WI38 (cell line): ENCODE measurements around the gene IKZF1.

Experiments used
- H3K4me3 ChIP-seq: 2 replicates; pipeline ENCODE4 v1.5.1; 2011; ENCODE audit warnings: low read depth, mild to moderate bottlenecking, control low read depth, low read length
- CTCF ChIP-seq: IDR thresholded peaks from 2 replicates; pipeline ENCODE4 v1.5.1; 2012; ENCODE audit warnings: low read depth, mild to moderate bottlenecking, control low read depth, low read length

Gene IKZF1

GRCh38 chr7:50304911-50305582 lies 531 bp downstream of the IKZF1 start:
- TF ChIP-seq CTCF = no peak
- no peak overlapping the region for H3K4me3 ChIP-seq

DNA sequence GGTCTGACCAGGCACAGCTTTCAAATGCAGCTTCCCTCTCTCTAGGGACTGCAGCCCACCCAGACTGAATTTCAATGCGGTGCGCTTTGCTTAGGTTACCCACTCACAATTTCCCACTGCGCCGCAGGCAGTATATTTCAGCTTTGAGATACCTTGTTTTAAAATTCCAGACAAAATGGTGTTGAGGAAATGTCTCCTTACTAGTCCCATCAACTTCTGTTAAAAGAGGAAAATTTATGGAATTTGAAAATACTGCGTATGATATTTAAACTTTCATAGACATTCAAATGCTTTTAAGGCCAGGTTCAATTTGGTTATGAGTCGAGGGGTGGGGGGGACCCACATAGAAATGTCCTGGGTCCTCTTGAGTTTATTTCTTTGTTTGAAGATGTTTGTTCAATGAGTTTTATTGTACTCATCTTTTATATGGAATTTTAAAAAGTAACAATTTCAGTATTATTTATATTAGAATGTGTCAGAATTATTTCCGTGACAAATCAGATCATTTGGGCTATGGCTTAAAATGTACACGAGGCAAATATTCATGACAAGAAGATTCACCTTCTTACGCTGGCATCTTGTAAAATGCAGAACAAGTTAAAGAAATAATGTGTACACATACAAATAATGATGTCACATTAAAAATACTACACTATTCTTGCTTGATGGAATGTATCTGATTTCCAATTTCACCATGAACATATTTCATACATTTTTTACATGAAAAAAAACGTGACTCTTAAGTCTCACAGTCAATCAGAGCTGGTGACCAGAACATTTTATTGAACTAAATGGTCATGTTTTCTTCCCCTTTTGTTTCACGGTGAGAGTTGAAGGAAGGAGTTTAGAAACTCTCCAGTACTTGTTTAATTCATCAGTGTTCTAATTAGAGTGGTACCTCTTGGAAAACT lies 1.3 kb downstream of the IKZF1 start:
- H3K4me3 ChIP-seq = no peak overlapping the region
- no peak for TF ChIP-seq CTCF

DNA sequence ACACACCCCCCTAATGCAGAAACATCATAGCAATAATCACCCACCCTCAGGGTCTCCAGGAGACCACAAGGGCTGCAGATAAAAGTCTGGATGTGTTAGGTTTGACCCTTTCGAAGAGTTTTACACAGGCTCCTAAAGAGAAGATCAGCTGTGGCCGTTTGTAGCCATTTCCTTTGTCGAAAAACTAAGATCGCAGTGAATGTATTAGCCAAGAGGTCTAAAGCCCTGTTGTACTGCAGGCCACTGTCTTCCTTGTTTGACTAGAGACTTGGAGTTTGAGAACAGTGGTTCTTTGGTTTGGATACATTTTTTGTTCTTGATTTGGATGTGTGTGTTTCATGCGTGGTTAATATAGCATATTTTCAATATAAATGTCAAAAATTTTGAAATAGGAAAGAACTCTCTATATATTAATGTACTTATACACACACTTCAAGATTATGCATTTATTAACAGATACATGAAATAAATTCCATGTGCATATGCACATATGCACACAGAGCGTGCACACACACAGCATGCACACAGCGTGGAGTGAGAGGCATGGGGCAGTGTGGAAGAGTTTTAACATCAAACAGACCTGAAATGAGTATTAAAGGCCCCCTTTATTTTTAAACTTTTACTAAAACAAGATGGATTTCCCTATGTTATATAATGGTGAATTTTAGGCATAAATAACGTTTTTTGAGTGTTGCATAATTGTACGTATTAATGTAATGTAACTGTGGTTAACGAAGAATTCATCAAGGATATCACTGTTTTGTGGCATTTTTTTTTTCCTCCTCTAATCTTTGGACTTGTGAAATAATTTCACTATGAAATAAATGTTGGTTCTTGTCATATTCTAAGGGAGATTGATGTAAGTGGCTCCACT lies 2.2 kb downstream of the IKZF1 start:
- no peak overlapping the region for H3K4me3 ChIP-seq
- TF ChIP-seq CTCF = no peak

DNA sequence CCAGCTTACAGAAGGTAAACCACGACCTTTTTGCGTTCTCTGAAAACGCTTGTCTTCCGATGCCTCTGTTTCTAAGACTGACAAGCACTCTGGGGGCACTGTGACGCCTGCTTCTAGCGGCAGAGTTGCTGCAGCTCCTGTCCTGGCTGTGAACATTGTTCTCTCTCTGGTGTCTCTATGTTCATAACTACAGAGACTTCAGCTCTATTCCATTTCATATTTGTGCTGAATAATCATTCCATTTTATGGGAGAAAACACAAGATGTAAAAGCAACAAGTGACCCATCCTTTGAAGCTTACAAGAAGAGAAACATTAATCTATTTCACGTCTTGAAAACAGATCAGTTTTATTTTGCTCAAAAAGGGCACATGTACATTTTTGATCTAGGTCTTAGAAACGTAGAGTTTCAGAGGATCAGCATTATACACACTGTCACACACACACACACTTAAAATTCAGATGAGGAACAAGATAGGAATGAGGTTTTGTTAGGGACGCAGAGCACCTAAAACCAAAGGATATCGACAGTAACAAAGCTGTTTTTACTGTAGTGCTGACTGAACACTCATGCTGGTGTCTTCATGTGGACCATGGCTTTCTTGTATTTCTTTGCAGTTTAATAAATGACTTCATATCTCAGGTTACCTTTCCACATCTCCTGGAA lies 3.0 kb downstream of the IKZF1 start:
- no peak for TF ChIP-seq CTCF
- H3K4me3 ChIP-seq = no peak overlapping the region

DNA sequence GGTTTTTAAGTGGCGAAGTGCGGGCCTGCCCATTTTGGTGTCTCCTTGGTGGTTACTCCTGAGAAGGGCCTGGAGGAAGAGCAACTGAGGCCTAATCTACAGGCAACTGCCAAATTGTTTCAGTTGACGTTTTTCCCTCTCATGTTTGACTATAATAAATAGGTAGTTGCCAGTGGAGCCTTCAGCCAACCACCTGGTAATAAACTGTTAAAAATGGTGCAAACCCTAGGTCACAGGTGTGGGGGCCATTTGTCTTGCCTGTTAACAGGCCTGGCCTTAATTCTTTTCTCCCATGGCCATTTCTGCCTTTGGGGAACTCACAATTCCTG lies 3.7 kb downstream of the IKZF1 start:
- no peak for TF ChIP-seq CTCF
- H3K4me3 ChIP-seq = no peak overlapping the region

- no peak overlapping the region for H3K4me3 ChIP-seq
- TF ChIP-seq CTCF = no peak
Observed at GRCh38 chr7:50308532-50309385, 4.2 kb downstream of the IKZF1 start.
